OCI-LY7 (cell line): ENCODE data around the gene SCAF1. TPM values are rescaled to one million over a fixed set of nuclear protein-coding genes. Genes with fewer than 3 reads are reported as not detected.

ENCODE experiments used
- BruUV-seq: library from RNA; stranded (reverse); fragments of 400-500 nt; replicated peaks from 2 replicates; lab custom pipeline; 2021; lab: Mats Ljungman, UMichigan
- CTCF ChIA-PET: fragments of 300-600 bp; sonication (Branson Sonifier 250); formaldehyde crosslinking; loops from one replicate; lab custom pipeline; 2022; ENCODE audit warnings: antibody characterized with exemption; ENCODE audit not compliant: unreplicated experiment; lab: Charles Lee
- POLR2A ChIA-PET: fragments of 300-600 bp; sonication (Branson Sonifier 250); formaldehyde crosslinking; loops from one replicate; lab custom pipeline; 2022; ENCODE audit warnings: antibody characterized with exemption; lab: Charles Lee
- DNase-seq: peaks from one replicate; pipeline ENCODE4 v3.0.0-alpha.2; 2015; ENCODE audit warnings: low spot score
- H2AFZ ChIP-seq: fragments of 200-600 bp; sonication (generic), shearing (Covaris generic); 2 replicates; pipeline ENCODE4 v1.6.1; 2014; ENCODE audit warnings: mild to moderate bottlenecking, antibody characterized with exemption, low read length, moderate library complexity
- H3K27ac ChIP-seq: fragments of 200-600 bp; sonication (generic); 2 replicates; pipeline ENCODE4 v1.5.1; 2014; ENCODE audit warnings: mixed run types, low read depth, mild to moderate bottlenecking, moderate library complexity, low read length, inconsistent platforms; ENCODE audit not compliant: poor library complexity, severe bottlenecking
- H3K36me3 ChIP-seq: fragments of 200-600 bp; sonication (generic); 2 replicates; pipeline ENCODE4 v1.6.1; 2014; ENCODE audit warnings: mild to moderate bottlenecking, antibody characterized with exemption, low read length, moderate library complexity, mixed read lengths; ENCODE audit not compliant: insufficient read depth
- H3K4me1 ChIP-seq: fragments of 200-600 bp; sonication (generic); 2 replicates; pipeline ENCODE4 v1.5.1; 2014; ENCODE audit warnings: mild to moderate bottlenecking, low read length; ENCODE audit not compliant: insufficient read depth, poor library complexity, severe bottlenecking
- H3K4me2 ChIP-seq: fragments of 200-600 bp; sonication (generic); 2 replicates; pipeline ENCODE4 v1.6.1; 2014; ENCODE audit warnings: mild to moderate bottlenecking, low read length
- H3K4me3 ChIP-seq: fragments of 200-600 bp; sonication (generic); 2 replicates; pipeline ENCODE4 v1.5.1; 2014; ENCODE audit warnings: mild to moderate bottlenecking, low read depth, low read length; ENCODE audit not compliant: poor library complexity, severe bottlenecking
- H3K79me2 ChIP-seq: fragments of 200-600 bp; sonication (generic); 2 replicates; pipeline ENCODE4 v1.6.1; 2016; ENCODE audit warnings: low read depth, mild to moderate bottlenecking, low read length, moderate library complexity, mixed read lengths; ENCODE audit not compliant: insufficient read depth
- H3K9me2 ChIP-seq: fragments of 200-600 bp; sonication (generic); 2 replicates; pipeline ENCODE4 v1.6.1; 2016; ENCODE audit warnings: mild to moderate bottlenecking, low read length, mixed read lengths; ENCODE audit not compliant: insufficient read depth
- H3K9me3 ChIP-seq: fragments of 200-600 bp; sonication (generic); 2 replicates; pipeline ENCODE4 v1.6.1; 2014; ENCODE audit warnings: mild to moderate bottlenecking, mixed run types, low read length, mixed read lengths
- H4K20me1 ChIP-seq: fragments of 200-600 bp; sonication (generic); 2 replicates; pipeline ENCODE4 v1.6.1; 2014; ENCODE audit warnings: mild to moderate bottlenecking, antibody characterized with exemption, low read length, moderate library complexity, mixed read lengths; ENCODE audit not compliant: insufficient read depth
- CTCF ChIP-seq: fragments of 200-600 bp; sonication (generic); conservative IDR thresholded peaks from 2 replicates; pipeline ENCODE4 v1.5.1; 2014; ENCODE audit warnings: mild to moderate bottlenecking, antibody characterized with exemption, low read length, moderate library complexity, mixed read lengths
- EZH2phosphoT487 ChIP-seq: fragments of 200-600 bp; sonication (generic); IDR thresholded peaks from 2 replicates; pipeline ENCODE4 v1.6.1; 2018; ENCODE audit warnings: low read depth, borderline replicate concordance, mild to moderate bottlenecking, mixed run types, antibody characterized with exemption, low read length, moderate library complexity, mixed read lengths
- intact Hi-C: fragments of 100-400 bp; cut with micrococcal nuclease; formaldehyde crosslinking; loops from one replicate; pipeline ENCODE4 v1.10.0; 2022; ENCODE audit not compliant: unreplicated experiment
- total RNA-seq, 2 experiments: library from RNA; depleted of rRNA in 1 of 2; stranded (reverse); fragments of >200 nt in 1 of 2; shearing (Covaris generic) in 1 of 2; gene quantifications; 2 replicates each; pipeline ENCODE4 v1.2.3, GENCODE V29; 2014 to 2022

The SCAF1 gene
- total RNA-seq, 2 experiments from 2014 or later, result 15.0 to 44.0 TPM

- TF ChIP-seq EZH2phosphoT487 (no peak), CTCF (no peak)
- BruUV-seq, result no TSS peak
- peak overlapping the region; percentile 96 for H3K27ac ChIP-seq
- H4K20me1 ChIP-seq, result peaks cover 8% of the 10 kb centered on the region; the same call in 1 of the 2 replicates
- no peak overlapping the region for H2AFZ ChIP-seq
- POLR2A ChIA-PET, result interaction anchor here (0.5 to 4.3 kb wide), 7 partner anchors 19 to 272 kb away, joined by 3 to 17 read pairs (median 5); partner anchors contain the start of genes RCN3 and RRAS
- DNase-seq, result peak; percentile 96
- H3K36me3 ChIP-seq, result peaks cover 47% of the 10 kb centered on the region
- no peaks in the 10 kb centered on the region for H3K9me2 ChIP-seq
- CTCF ChIA-PET, result no interaction called here
- no peaks in the 10 kb centered on the region for H3K9me3 ChIP-seq
- peak overlapping the region; percentile 92 for H3K4me2 ChIP-seq
- H3K4me1 ChIP-seq, result peaks cover 13% of the 10 kb centered on the region
- intact Hi-C loops, result loop anchor here (5.0 kb wide), 1 partner anchor 284 kb away; the partner anchor contains the start of genes AKT1S1 and TBC1D17
- peaks cover 25% of the 10 kb centered on the region for H3K79me2 ChIP-seq
- H3K4me3 ChIP-seq, result peak overlapping the region; percentile 94
Observed at GRCh38 chr19:49593233-49594113, 48.5 kb upstream of the SCAF1 start.

- peaks cover 25% of the 10 kb centered on the region for H3K79me2 ChIP-seq
- BruUV-seq, result no TSS peak
- peaks cover 56% of the 10 kb centered on the region for H3K36me3 ChIP-seq
- intact Hi-C loops, result loop anchor here (5.0 kb wide), 1 partner anchor 283 kb away; the partner anchor contains the start of genes AKT1S1 and TBC1D17
- peak overlapping the region; percentile 15 for H3K27ac ChIP-seq
- CTCF ChIA-PET, result no interaction called here
- peak overlapping the region; percentile 94 for H3K4me3 ChIP-seq
- H3K4me2 ChIP-seq, result peak overlapping the region; percentile 92
- peaks cover 8% of the 10 kb centered on the region; the same call in 1 of the 2 replicates for H4K20me1 ChIP-seq
- POLR2A ChIA-PET, result interaction anchor here (4.3 kb wide), 1 partner anchor 46 kb away, joined by 17 read pairs; the partner anchor contains the start of gene RRAS
- TF ChIP-seq CTCF (no peak), EZH2phosphoT487 (no peak)
- no peaks in the 10 kb centered on the region for H3K9me2 ChIP-seq
- H3K9me3 ChIP-seq, result no peaks in the 10 kb centered on the region
- no peak for DNase-seq
- peaks cover 12% of the 10 kb centered on the region for H3K4me1 ChIP-seq
- no peak overlapping the region for H2AFZ ChIP-seq
Observed at GRCh38 chr19:49594157-49594992, 47.6 kb upstream of the SCAF1 start.
